NCI-H1048 (cell line): ENCODE measurements around the gene ST6GAL1.

Source experiments
- DNase-seq: peaks from one replicate; lab custom pipeline; 2025; lab: John Stamatoyannopoulos, UW

Gene ST6GAL1

DNA sequence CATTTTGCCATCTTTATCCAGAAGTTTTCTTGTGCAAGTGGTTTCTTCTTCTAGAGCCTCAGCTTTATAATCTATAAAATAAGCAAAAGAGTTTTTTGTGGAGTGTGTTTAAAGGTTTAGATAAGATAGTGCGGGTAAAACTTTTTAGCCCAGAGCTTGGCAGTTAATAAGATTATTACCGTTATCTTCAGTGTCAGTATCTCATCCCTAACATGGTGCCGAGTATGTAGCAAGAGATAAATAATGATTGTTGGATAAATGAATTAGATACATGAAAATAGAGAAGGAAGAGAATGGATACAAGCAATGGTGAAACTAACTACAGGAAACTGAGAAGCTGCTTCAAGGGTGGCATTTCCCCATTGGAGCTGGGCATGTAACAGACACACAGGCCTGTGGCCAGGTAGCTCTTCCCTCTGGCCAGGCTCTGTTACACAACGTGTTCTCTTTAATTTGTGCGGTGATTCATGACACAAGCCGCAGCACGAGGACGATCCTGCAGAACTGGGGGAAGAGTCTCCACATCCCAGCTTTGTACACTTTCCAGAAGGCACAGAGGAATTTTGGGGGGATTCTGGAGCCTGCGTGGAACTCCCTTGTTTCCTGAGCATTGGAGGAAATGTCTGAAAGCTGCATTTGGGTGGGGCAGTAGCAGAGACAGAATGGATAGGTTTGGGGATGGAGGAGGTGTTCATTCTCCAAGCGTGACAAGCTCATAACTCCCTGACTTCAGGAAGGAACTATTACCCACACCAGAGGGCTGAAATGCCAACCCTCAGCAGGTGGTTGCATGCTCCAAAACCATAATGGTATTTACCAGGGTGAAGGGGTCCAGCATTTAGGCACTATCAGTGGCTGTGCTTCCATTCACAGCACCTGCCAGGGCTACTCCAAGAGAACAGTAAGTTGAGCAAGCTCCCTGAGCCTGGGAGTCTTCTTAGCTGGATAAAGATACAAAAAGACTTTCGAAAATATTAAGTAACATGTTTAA is 14.2 kb upstream of the ST6GAL1 start:
- DNase-seq: no peak

DNA sequence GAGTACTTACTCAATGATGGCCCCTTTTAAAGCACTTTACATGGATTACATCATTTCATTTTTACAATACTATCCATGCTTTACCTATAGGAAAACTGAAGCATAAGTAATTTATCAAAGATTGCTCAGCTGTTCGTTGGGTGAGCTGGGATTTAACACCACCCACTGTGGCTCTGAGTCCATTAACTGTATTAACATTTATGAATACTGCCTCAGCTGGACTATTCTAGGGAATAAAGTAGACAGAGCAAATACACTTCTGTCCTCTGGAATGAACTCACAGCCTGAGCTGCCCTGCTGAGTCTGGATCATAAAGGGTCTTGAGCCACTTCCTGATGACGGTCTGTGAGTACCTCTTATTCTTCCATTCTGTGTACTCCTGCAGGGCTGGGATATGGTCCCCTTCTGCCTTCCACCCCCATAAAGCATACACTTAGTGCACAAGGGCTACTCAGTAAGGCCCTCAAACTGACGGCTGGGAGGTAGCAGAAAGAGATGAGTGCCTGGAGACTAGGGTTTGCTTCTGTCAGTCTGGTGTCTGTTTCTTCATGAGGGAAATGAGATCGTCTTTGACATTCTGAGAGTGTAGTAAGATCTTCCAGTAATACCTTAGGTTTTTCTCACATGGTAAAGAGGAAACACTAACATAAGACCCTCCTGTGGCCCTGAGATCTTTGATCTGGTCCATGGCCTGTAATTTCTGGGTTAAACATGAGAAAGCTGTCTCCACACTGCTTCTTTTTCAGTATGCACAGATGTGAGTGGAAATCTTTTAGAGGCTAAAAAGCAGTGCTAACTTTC is 12.6 kb upstream of the ST6GAL1 start:
- no peak for DNase-seq

DNA sequence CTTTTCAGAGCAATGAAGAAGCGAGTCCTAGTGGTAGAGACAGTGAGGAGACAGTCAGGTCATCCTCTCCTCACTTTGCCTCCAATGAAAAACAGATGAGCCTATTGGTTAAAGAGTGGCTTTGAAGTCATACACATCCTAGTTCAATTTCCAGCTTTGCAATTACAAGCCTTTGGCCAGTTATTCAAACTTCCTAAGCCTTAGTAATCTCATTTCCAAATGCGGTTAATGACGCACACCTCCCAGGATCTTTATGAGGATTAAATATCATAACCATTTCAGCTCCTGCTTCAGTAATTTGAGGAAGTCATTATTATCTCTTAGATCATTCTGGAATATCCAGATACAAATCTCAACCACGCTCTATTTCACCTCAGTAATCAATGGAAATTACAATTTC is 10.0 kb upstream of the ST6GAL1 start:
- DNase-seq: peak; percentile 18

DNA sequence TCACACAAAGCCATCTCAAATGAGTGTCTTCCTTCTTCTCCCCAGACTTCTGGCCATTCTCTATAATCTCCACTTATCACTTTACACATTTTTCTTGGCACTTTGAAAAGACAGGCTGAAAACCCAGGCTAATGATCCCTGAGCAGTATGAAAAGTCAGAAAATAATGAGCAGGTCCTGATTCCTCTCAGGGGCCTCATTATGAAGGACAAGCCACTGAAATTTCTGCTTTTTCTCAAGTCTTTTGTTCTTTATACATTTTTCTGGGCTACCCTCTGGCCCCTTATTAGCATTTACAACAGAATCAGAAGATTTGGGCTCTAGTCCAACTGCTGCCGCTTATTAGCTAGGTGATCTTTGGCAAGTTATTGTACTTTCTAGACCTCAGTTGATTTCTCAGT is 9.5 kb upstream of the ST6GAL1 start:
- no peak for DNase-seq

DNA sequence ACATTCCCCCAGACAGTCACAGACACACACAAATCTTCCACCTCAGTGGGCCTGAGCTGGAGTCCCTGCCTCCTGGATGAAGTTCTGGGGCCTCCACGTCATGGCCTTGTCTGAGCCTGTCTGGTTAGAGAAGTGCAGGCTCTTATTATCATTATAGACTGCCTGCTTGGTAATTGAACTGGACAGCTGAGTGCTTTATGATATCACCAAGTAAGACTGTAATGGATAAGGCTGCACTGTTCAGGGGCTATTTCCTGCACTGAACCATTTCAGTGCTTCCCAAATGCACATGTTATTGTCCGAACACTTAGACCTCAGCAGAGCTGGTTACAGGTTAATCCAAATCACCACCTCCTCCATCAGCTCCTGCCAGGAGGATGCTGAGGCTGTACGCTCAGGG is 8.7 kb upstream of the ST6GAL1 start:
- no peak for DNase-seq

DNA sequence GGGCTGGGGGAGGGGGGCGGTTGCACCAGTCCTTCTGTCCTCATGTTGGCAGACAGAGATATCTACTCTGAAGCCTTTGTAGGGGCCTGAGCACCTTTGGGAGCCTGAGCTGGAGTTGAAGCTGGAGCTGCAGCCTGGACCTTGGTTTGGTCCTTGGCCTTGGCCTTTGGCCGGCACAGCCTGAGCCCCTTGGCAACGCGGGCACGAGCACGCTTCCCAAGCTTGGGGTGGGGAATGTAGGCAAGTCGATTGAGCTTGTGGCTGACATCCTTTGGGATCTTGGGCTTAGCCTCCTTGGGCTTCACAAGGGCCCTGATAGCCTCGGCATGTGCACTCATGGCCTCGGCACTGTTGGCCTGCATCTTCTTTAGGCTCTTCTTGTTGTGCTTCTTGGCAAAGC is 8.1 kb upstream of the ST6GAL1 start:
- DNase-seq: no peak

DNA sequence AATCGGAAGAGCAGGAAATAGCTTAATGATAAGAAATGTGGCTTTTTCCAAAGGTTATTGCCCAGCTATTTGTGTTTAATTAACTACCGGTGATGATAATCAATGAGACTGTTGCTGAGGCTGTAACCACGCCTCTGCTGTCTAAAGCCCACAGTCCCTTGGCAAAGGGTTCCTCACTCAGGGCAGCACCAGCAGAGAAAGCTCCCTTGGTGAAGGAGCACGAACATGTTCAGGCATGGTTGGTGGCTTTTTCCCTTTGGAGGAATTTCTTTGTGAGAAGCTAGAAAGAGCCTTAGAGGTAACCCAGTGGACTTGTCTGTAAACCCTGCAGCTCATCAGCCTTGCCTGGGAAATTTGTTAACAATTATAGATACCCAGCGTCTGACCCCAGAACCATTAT is 7.5 kb upstream of the ST6GAL1 start:
- DNase-seq: no peak

DNA sequence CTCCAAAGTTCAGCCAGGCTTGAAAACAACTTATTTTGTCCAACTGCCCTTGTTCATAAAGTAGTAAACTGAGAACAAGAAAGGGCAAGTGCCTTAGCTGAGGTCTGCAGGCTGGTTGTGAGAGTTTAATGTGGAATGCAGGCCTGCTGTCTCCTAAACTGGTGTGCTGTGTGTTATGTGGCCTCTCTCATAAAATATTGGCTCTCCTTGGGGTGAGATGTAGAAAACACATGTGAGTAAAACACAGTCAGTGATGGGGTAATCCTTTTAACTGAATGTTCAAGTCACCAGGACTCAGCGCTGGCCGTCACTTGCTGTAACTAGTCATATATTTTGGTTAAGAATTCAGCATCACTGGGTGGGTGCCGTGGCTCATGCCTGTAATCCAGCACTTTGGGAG is 7.1 kb upstream of the ST6GAL1 start:
- no peak for DNase-seq

DNA sequence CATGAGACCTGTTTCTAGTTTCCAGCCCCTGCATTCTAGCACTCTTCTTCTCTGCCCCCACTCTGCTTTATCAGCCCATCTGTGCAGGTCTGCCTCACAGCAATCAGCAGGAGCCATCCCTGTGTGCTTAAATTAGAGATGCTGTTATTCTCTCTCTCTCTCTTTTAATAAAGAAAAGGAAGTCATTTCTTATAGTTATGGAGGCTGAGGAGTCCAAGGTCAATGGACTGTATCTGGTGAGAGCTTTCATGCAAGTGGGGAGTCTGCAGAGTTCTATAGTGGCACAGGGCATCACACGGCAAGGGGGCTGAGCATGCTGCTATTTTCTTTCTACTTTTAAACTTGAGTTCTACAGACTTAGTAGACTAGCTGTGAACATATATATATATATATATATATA is 4.5 kb upstream of the ST6GAL1 start:
- no peak for DNase-seq

DNA sequence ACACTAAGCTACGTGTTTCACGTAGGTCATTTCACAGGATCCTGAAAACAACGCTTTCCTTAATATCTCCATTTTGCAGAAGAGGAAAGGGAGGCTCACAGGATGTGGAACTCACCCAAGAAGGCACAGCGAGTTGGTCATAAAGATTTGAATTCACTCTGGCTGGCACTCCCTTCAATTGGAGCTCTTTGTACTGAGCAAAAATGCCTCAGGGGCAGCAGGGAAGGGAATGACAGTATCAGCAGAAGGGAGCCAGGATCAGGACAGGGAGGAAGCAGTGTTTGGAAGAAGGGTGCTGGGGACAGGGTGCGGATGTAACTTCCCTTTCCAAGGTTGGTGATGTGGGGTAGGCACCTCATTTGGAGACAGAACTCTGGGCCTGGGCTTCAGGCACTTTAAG is 1.1 kb upstream of the ST6GAL1 start:
- DNase-seq: no peak

DNA sequence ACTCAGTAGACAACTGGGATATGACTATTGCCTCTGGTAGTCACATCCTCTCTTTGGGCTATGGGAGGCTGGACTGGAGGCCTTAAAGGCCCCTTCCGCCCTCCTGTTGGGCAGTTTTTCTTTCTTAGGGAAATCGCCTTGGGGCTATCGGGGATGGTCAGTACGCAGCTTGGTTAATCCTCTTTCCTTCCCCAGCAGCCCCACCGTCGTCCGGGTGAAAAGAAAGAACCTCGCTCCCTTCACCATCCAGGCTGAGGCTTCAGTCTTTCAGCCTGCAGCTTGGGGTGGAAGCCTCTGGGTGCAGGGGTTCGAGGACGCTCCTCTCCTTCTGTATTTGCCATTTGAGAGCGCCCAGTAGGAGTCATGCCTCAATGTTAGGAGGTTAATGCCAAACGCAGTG is 641 bp upstream of the ST6GAL1 start:
- DNase-seq: no peak

DNA sequence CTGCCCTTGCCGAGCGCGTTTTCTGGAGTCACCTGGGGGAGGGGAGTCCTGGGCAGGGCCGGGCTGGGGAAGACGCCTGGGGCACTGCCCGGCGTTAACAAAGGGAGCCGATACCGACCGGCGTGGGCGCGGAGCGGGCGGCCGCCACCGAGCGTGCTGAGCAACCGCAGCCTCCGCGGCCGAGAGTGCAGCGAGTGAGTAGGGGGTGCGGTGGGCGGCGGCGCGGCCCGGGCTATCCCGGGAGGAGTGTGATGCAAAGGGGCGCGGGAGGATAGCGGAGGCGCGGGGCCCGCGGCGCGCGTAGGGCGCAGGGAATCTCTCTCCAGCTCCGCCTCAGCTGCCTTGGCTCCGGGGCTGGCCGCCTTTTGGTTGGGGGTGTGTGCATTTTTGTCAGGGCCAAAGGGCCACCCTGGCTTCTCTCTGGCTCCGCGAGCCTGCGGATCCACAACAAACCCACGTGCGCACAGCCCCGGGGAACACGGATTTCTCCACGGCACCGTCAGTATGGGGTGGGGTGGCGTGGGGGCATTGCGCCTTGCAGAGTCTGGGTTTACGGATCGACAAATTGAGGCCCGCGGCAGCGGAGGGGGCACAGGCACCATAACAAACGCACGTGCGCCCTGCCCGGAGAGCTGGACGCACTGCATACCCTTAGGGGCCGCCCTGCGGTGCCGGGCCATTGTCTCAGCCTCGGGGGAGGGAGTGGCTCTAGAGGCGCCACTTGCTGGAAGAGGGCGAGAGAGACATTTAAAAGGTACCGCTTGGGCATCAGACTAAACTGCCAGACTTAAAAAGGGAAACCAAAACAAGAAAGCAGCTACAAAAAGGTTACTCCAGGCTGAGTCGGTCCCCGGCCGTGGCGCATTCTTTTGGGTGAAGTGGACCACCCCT is 560 bp downstream of the ST6GAL1 start:
- DNase-seq: no peak

DNA sequence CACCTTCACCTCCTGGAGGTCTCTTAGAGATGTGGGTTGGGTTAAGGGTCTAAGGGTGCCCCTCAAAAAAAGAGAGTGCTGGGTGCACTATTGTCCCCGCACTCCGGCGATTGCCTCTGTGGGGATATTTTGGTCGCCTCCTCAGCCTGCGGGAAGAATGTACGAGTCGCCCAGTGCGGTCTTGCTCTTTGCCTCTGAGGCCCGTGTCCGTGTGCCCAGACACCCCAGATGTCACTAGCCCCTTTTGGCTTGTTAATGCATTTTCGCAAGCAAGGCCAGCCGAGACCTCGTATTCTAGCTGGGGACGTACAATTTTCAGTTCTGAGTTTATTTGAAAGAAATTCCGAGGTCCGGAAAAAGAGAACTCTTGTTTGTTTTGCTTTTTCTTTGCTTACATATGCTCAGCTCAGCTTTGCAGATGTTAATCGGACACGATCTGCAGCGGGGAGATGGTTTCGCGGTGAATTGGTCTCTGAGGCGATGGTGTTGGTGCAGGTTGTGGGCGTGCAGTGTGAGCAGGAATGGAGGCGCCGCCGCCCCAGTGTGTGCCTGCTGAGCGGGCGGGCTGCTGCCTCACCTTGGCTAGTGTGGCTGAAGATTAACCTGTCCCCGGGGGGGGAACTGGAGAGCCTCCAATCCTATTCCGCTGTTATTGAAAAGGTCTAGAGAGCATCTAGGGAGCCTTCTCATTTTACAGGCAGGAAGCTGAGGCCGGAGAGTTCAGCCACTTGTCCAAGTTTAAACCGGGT is 1.4 kb downstream of the ST6GAL1 start:
- no peak for DNase-seq

DNA sequence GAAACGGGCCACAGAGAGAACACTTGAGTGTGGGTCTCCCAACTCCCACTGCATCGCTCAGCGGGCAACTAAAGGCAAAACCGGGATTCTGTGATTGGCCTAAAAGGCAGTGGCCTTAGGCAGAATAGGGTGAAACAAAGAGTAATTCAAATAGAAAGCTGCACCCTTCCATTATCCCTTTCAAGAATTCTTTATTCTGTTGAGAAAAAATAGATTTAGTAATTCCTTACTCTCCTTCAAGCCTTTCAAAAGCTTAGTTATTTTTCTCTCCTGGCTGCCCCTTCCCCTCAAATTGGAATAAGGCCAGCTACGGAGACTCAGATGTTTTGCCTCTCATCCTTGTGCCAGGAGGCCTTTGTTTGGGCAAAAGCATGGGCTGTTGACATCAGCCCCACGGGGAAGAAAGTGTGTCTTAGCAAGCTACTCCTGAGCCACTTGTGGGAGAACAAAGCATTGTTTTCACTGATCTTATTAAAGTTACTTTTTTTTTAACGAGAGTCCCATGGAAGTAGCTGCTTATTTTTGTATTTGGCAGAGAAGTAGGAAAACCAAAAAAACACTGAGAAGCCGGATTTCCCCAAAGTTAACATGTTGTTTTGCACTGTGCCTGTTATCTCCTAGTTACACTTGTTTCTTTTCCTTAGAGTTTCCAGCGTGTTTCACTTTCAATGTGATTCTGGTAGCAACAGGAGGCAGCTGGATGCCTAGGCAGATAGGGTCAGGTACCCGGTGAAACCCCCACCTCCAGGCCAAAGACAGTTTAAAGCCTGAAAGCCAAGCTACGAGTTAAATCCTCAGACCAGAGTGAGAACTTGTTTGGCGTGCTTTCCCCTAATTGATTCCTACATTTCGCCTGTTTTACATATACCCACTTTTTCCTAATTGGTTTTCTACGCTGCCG is 2.2 kb downstream of the ST6GAL1 start:
- no peak for DNase-seq

DNA sequence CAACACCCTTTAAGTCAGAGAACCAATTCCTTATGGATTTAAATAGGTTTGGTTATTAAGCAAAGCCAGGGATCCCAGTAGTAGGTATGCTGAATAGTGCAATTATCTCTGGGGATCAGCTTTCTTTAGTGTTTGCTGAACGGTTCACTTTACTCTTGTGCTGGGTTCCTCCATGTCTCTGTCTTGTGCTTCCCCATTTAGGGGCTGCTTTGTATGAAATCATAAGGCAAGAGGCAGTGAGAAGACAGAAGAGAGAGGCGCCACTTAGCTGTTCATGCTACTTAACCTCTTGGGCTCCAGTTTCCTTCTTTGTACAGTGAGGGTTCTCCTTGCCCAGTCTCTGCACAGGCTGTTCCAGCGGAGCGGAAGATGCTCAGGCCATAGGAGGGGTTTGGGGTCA is 3.5 kb downstream of the ST6GAL1 start:
- no peak for DNase-seq

DNA sequence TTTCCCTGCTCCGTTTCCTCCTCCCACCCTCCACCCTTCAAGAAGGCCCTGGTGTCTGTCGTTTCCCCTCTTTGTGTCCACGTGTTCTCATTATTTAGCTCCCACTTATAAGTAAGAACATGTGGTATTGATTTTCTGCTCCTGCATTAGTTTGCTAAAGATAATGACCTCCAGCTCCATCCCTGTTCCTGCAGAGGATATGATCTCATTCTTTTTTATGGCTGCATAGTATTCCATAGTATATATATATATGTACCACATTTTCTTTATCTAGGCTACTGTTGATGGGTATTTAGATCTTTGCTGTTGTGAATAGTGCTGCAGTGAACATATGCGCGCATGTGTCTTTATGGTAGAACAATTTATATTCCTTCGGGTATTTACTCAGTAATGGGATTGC is 4.8 kb downstream of the ST6GAL1 start:
- no peak for DNase-seq

DNA sequence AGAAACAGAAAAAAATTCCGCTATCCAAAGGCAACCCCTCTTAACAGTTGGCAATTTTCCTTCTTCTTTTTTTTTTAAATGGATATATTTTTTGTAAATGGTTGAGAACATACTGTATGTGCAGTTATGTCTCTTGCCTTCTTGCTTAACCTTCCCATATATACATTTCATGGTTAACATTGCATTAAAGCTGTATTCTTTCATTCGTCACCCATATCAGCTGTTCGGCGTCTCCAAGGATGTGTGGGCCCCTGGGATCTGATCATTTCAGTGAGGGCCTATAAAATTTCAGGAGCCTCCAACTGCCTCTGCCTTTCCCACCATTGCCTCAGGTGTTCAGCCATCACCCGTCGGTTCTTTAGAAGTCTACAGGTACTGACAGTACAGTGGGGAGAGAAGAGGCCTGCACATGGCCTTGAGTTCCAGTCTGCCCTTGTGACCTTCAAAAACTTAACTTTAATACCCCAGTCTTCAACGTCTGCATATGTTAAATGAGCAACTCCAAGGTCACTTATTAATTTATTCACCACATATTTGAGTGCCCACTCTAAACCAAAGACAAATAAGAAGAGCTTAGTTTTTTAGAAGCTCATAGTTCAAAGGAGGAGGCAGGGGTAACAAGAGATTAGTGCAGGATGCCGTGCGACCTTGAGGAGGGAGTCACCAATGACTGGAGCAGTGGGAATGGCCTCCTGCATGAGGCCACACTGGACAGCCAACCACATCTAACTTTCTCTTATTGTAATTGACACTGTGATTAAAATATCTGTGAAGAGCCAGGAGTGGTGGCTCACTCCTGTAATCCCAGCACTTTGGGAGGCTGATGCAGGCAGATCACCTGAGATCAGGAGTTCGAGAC is 6.9 kb downstream of the ST6GAL1 start:
- no peak for DNase-seq

DNA sequence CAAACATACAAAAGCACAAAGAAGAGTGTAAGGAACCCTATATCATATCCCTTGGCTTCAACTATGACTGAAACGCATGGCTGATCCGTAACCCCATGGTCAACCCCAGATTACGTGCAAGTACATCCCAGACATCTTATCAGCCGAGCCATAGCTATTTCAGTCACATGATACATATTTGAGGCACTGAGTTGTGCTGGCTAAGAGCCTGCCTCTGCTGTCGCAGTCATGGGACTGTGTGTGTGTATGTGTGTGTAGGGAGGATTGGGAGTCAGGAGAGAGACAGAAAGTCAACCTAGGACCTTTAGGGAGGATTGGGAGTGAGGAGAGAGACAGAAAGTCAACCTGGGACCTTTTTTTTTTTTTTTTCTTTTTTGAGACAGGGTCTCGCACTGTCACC is 8.4 kb downstream of the ST6GAL1 start:
- no peak for DNase-seq

DNA sequence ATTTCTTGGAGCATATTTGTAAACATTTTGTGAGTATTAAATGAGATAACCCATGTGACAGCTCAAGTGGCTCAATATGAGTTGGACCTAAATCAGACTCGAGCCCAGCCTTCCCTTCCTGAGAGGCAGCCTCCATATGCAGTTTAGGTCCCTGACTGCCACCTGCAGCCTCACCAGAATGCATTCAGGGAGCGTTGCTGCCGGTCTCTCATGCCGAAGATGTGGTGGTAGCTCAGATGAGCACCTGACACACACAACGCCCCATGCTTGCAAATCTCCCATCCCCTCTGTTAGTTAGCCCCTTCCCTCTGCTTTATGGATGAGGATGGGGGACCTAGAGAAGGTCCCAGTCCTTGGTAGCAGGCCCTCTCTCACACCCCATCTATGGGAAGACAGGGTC is 9.2 kb downstream of the ST6GAL1 start:
- DNase-seq: no peak
